Colonic mucosa (tissue), 4 donors: ENCODE measurements around the gene TUBGCP2. TPM values are rescaled to one million over a fixed set of nuclear protein-coding genes. Genes with fewer than 3 reads are reported as not detected.

Source experiments
- DNase-seq: peaks from one replicate; pipeline ENCODE4 v3.0.0-alpha.2; 2020
- H3K27ac ChIP-seq: fragments of 200-600 bp; one replicate; pipeline ENCODE4 v1.8.0; 2021
- H3K27me3 ChIP-seq: fragments of 200-600 bp; one replicate; pipeline ENCODE4 v1.8.0; 2021
- H3K36me3 ChIP-seq: fragments of 200-600 bp; one replicate; pipeline ENCODE4 v1.8.0; 2021
- H3K4me1 ChIP-seq: fragments of 200-600 bp; one replicate; pipeline ENCODE4 v1.8.0; 2021; ENCODE audit warnings: mild to moderate bottlenecking
- H3K4me3 ChIP-seq: fragments of 200-600 bp; one replicate; pipeline ENCODE4 v1.8.0; 2021
- H3K9ac ChIP-seq, 2 donors: one replicate each; pipeline ENCODE4 v1.7.0; 2013; ENCODE audit warnings: control low read depth in 2 of 2, low read depth in 2 of 2, low read length in 2 of 2
- H3K9me3 ChIP-seq: fragments of 200-600 bp; one replicate; pipeline ENCODE4 v1.8.0; 2021
- CTCF ChIP-seq: fragments of 200-600 bp; IDR thresholded peaks from one replicate; pipeline ENCODE4 v1.8.0; 2022; ENCODE audit warnings: antibody characterized with exemption, mild to moderate bottlenecking
- intact Hi-C: fragments of 100-400 bp; cut with DNase I; formaldehyde crosslinking; loops from one replicate; pipeline ENCODE4 v1.14.1; 2022
- total RNA-seq, 2 donors: library from RNA; stranded (reverse); fragmentation: NEBNext Ultra II Directional in 1 of 2; extraction: Animal tissue kit (Norgen Biotek cat#: 25700) in 1 of 2; gene quantifications; one replicate each; pipeline ENCODE4 v1.2.1, GENCODE V29; 2021
- donor health status: healthy.
- donor health status: DM: no; HTN: no; CAD: no.
- donor health status: DM: no; HTN: no; CAD: no.

The TUBGCP2 gene
- total RNA-seq, 2 donors from 2014 or later: 64.7 to 67.5 TPM

GRCh38 chr10:133287832-133288500, 20.7 kb downstream of the TUBGCP2 start:
- H3K27me3 ChIP-seq: no peaks in the 10 kb centered on the region
- H3K9me3 ChIP-seq: no peaks in the 10 kb centered on the region
- H3K4me1 ChIP-seq: no peaks in the 10 kb centered on the region
- no peak overlapping the region for H3K4me3 ChIP-seq
- no peak for TF ChIP-seq CTCF
- DNase-seq: no peak
- H3K9ac ChIP-seq: no peak overlapping the region
- H3K27ac ChIP-seq: no peak overlapping the region
- intact Hi-C loops: no loop called here
- H3K36me3 ChIP-seq: peaks cover 4% of the 10 kb centered on the region

- intact Hi-C loops: no loop called here
- no peak overlapping the region for H3K27ac ChIP-seq
- DNase-seq: no peak
- H3K9me3 ChIP-seq: no peaks in the 10 kb centered on the region
- no peak for TF ChIP-seq CTCF
- no peak overlapping the region for H3K9ac ChIP-seq
- peaks cover 4% of the 10 kb centered on the region for H3K36me3 ChIP-seq
- no peaks in the 10 kb centered on the region for H3K4me1 ChIP-seq
- no peaks in the 10 kb centered on the region for H3K27me3 ChIP-seq
- H3K4me3 ChIP-seq: no peak overlapping the region
These were observed 22.3 kb downstream of the TUBGCP2 start for GRCh38 chr10:133286366-133286765.

GRCh38 chr10:133285217-133285616, 23.5 kb downstream of the TUBGCP2 start:
- TF ChIP-seq CTCF: no peak
- intact Hi-C loops: no loop called here
- H3K4me1 ChIP-seq: no peaks in the 10 kb centered on the region

GRCh38 chr10:133283931-133284330, 24.7 kb downstream of the TUBGCP2 start:
- Histone ChIP-seq H3K9ac (no peak overlapping the region), H3K36me3 (peaks cover 4% of the 10 kb centered on the region), H3K4me1 (no peaks in the 10 kb centered on the region), H3K4me3 (no peak overlapping the region), H3K27ac (no peak overlapping the region), H3K9me3 (no peaks in the 10 kb centered on the region), H3K27me3 (no peaks in the 10 kb centered on the region)
- DNase-seq: no peak
- intact Hi-C loops: no loop called here
- no peak for TF ChIP-seq CTCF

More at GRCh38 chr10:133285217-133285616, 23.5 kb downstream of the TUBGCP2 start:
- Histone ChIP-seq H3K9ac (no peak overlapping the region), H3K4me3 (no peak overlapping the region), H3K27me3 (no peaks in the 10 kb centered on the region), H3K9me3 (no peaks in the 10 kb centered on the region), H3K27ac (no peak overlapping the region), H3K36me3 (peaks cover 4% of the 10 kb centered on the region)
- DNase-seq: no peak

- Histone ChIP-seq H3K4me3 (no peak overlapping the region), H3K27me3 (no peaks in the 10 kb centered on the region), H3K9ac (no peak overlapping the region), H3K36me3 (peaks cover 4% of the 10 kb centered on the region), H3K4me1 (no peaks in the 10 kb centered on the region), H3K9me3 (no peaks in the 10 kb centered on the region), H3K27ac (no peak overlapping the region)
- no peak for DNase-seq
- intact Hi-C loops: no loop called here
- TF ChIP-seq CTCF: no peak
These were observed 25.8 kb downstream of the TUBGCP2 start for GRCh38 chr10:133282846-133283390.
